ENCODE data around the gene PHAX. TPM values are rescaled to one million over a fixed set of nuclear protein-coding genes. Genes with fewer than 3 reads are reported as not detected.

Gene PHAX
- total RNA-seq, 4 donors from 2014 or later, result 31.0 to 82.7 (median 72.9) TPM

- Histone ChIP-seq H3K36me3 (no peaks in the 10 kb centered on the region), H3K27ac (no peak overlapping the region), H3K4me1 (no peaks in the 10 kb centered on the region), H3K4me3 (no peak overlapping the region), H3K27me3 (no peaks in the 10 kb centered on the region), H3K9me3 (no peaks in the 10 kb centered on the region)
- intact Hi-C loops (cut with DNase I; ENCODE audit: low total_unique reads), result loop anchor here (5.0 kb wide), 1 partner anchor 99 kb away; no protein-coding TSS in a partner anchor
- no peak for TF ChIP-seq POLR2A (IDR thresholded peaks at IDR 0.05)
- DNase-seq, result no peak
These were observed 72.7 kb downstream of the PHAX start for GRCh38 chr5:126673477-126673876.

GRCh38 chr5:126674145-126674544 lies 73.4 kb downstream of the PHAX start:
- intact Hi-C loops (cut with DNase I; ENCODE audit: low total_unique reads), result loop anchor here (5.0 kb wide), 1 partner anchor 98 kb away; no protein-coding TSS in a partner anchor
- Histone ChIP-seq H3K36me3 (no peaks in the 10 kb centered on the region), H3K4me3 (no peak overlapping the region), H3K27ac (no peak overlapping the region), H3K27me3 (no peaks in the 10 kb centered on the region), H3K4me1 (no peaks in the 10 kb centered on the region), H3K9me3 (no peaks in the 10 kb centered on the region)
- TF ChIP-seq POLR2A (IDR thresholded peaks at IDR 0.05), result no peak
- no peak for TF ChIP-seq CTCF (IDR thresholded peaks at IDR 0.05)
- DNase-seq, result no peak

GRCh38 chr5:126675338-126675737 lies 74.6 kb downstream of the PHAX start:
- no peaks in the 10 kb centered on the region for H3K4me1 ChIP-seq
- H3K9me3 ChIP-seq, result no peaks in the 10 kb centered on the region
- TF ChIP-seq CTCF (IDR thresholded peaks at IDR 0.05) (no peak), POLR2A (IDR thresholded peaks at IDR 0.05) (no peak)
- no peak overlapping the region for H3K4me3 ChIP-seq
- H3K36me3 ChIP-seq, result no peaks in the 10 kb centered on the region
- no peak for DNase-seq
- no peaks in the 10 kb centered on the region for H3K27me3 ChIP-seq
- no peak overlapping the region for H3K27ac ChIP-seq
- intact Hi-C loops (cut with DNase I; ENCODE audit: low total_unique reads), result no loop called here

- intact Hi-C loops (cut with DNase I; ENCODE audit: low total_unique reads), result no loop called here
- Histone ChIP-seq H3K27me3 (no peaks in the 10 kb centered on the region), H3K36me3 (no peaks in the 10 kb centered on the region), H3K27ac (no peak overlapping the region), H3K4me3 (no peak overlapping the region), H3K9me3 (no peaks in the 10 kb centered on the region), H3K4me1 (no peaks in the 10 kb centered on the region)
- DNase-seq, result peak; percentile 41 to 49
- TF ChIP-seq CTCF (IDR thresholded peaks at IDR 0.05) (peak; percentile 68 to 84 (median 80)), POLR2A (IDR thresholded peaks at IDR 0.05) (no peak)
These were observed 75.5 kb downstream of the PHAX start for GRCh38 chr5:126676195-126676624.

Small RNAs within 50 kb of the gene (small RNA-seq; reads per million reads assigned to genes)
- gene BOLA3P3 (not detected), gene RNU6-290P (not detected)

Other genes starting within 250 kb of the PHAX start
- gene GRAMD2B, start 177.5 kb upstream of the PHAX start, total RNA-seq, result 10 to 100 TPM; 34.0 to 91.5 (median 58.8) TPM
- 10 to 100 TPM in 2 of 4 donors, 1 to 10 TPM in 2; 5.9 to 94.2 (median 31.6) TPM for gene ALDH7A1, start 5.7 kb upstream of the PHAX start, total RNA-seq
- gene LMNB1, start 176.2 kb downstream of the PHAX start, total RNA-seq, result 10 to 100 TPM in 1 of 4 donors, 1 to 10 TPM in 1, under 1 TPM in 2; 0.29 to 66.7 (median 3.6) TPM

Measured in uterus (tissue), 4 donors.